Activated CD4-positive, alpha-beta T cell treated with anti-CD3 and anti-CD28 coated beads, Interleukin-2, amount 50 U/mL, for 16 hours (primary cell): ENCODE data around the gene VCL.
"Not testable (repeated sequence)": the region's sequence is repeated elsewhere in the genome, so short reads cannot be mapped to it uniquely, and the experiment has no call there.

Experiments
- DNase-seq: peaks from one replicate; pipeline ENCODE4 v3.0.0-alpha.2; 2020

Gene VCL

GRCh38 chr10:74113546-74113945, 115.6 kb downstream of the VCL start:
- no peak for DNase-seq

GRCh38 chr10:74114041-74114448, 116.1 kb downstream of the VCL start:
- no peak for DNase-seq

GRCh38 chr10:74117738-74118137, 119.8 kb downstream of the VCL start:
- no peak for DNase-seq

GRCh38 chr10:74118804-74119203, 120.9 kb downstream of the VCL start:
- no peak for DNase-seq

- no peak for DNase-seq
These were observed 123.0 kb downstream of the VCL start for GRCh38 chr10:74120911-74121310.

GRCh38 chr10:74121368-74121767, 123.5 kb downstream of the VCL start:
- no peak for DNase-seq

GRCh38 chr10:74122060-74122459, 124.1 kb downstream of the VCL start:
- DNase-seq: no peak

- no peak for DNase-seq
These were observed 125.2 kb downstream of the VCL start for GRCh38 chr10:74123081-74123480.

- no peak for DNase-seq
These were observed 136.3 kb downstream of the VCL start for GRCh38 chr10:74133923-74134820.

GRCh38 chr10:74135452-74135851, 137.5 kb downstream of the VCL start:
- no peak for DNase-seq

- DNase-seq: no peak
These were observed 140.1 kb downstream of the VCL start for GRCh38 chr10:74137992-74138391.

- not testable (repeated sequence) for DNase-seq
These were observed 140.7 kb downstream of the VCL start for GRCh38 chr10:74138596-74138995.

GRCh38 chr10:74139981-74140380, 142.1 kb downstream of the VCL start:
- DNase-seq: no peak

GRCh38 chr10:74140553-74140952, 142.6 kb downstream of the VCL start:
- DNase-seq: no peak

GRCh38 chr10:74145133-74145532, 147.2 kb downstream of the VCL start:
- DNase-seq: no peak

- not testable (repeated sequence) for DNase-seq
These were observed 149.1 kb downstream of the VCL start for GRCh38 chr10:74146980-74147379.

GRCh38 chr10:74150204-74150989, 152.5 kb downstream of the VCL start, which contains the start of gene AP3M1:
AP3M1 (minus strand) TSS chr10:74150828; CDS start chr10:74138379, 12,449 bp downstream.
- no peak for DNase-seq

GRCh38 chr10:74150990-74151878, 153.3 kb downstream of the VCL start, which contains the start of gene ADK:
ADK (plus strand) TSS chr10:74151221; CDS start chr10:74151279, 58 bp downstream.
- peak; percentile 99 for DNase-seq

GRCh38 chr10:74151879-74152722, 154.2 kb downstream of the VCL start:
- no peak for DNase-seq

- no peak for DNase-seq
These were observed 155.2 kb downstream of the VCL start for GRCh38 chr10:74153123-74153522.

GRCh38 chr10:74153676-74154075, 155.8 kb downstream of the VCL start:
- DNase-seq: no peak

GRCh38 chr10:74156919-74157289, 159.0 kb downstream of the VCL start:
- DNase-seq: no peak
